ENCODE data around the gene NUPR2.

DNA sequence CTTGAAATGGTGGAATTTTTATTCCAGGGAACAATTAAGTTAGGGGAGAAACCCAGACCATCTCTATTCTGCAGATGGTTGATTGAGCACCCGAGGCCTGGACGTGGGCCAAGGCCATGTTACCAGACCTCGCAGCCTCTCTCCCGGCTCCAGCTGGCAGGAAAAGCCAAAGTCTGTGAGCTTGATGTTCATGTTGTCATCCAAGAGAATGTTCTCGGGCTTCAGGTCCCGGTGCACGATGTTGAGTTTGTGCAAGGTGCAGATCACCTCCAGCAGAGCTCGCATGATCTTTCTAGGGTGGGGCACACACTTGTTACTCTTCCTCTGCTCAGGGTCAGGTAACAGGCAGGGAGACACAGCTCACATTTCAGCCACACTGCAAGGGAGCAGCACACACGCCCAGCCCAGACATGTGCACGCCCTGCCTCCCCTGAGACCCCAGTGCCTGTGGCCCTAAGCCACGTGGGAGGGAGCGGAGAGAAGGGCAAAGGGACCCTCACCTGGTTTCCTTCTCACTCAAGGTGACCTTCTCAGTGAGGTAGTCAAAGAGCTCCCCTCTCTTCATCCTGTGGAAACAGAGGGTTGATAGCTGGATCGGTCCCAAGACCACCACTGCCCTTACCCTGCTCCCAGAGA is 32.9 kb downstream of the NUPR2 start:
- TF ChIP-seq, protein P1, sequence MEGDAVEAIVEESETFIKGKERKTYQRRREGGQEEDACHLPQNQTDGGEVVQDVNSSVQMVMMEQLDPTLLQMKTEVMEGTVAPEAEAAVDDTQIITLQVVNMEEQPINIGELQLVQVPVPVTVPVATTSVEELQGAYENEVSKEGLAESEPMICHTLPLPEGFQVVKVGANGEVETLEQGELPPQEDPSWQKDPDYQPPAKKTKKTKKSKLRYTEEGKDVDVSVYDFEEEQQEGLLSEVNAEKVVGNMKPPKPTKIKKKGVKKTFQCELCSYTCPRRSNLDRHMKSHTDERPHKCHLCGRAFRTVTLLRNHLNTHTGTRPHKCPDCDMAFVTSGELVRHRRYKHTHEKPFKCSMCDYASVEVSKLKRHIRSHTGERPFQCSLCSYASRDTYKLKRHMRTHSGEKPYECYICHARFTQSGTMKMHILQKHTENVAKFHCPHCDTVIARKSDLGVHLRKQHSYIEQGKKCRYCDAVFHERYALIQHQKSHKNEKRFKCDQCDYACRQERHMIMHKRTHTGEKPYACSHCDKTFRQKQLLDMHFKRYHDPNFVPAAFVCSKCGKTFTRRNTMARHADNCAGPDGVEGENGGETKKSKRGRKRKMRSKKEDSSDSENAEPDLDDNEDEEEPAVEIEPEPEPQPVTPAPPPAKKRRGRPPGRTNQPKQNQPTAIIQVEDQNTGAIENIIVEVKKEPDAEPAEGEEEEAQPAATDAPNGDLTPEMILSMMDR (conservative IDR thresholded peaks at IDR 0.05), result no peak
- no peak for TF ChIP-seq ZFX (IDR thresholded peaks at IDR 0.05)
